OCI-LY1 (cell line): Measurements from ENCODE around the gene KIAA0232.

Experiments
- H2AFZ ChIP-seq: fragments of 200-600 bp; sonication (generic), shearing (Covaris generic); 2 replicates; pipeline ENCODE4 v1.6.0; 2014; ENCODE audit warnings: antibody characterized with exemption, mild to moderate bottlenecking, low read length
- H3F3A ChIP-seq: fragments of 200-600 bp; sonication (generic), shearing (Covaris generic); 2 replicates; pipeline ENCODE4 v1.6.0; 2014; ENCODE audit warnings: mild to moderate bottlenecking, antibody characterized with exemption, low read length, moderate library complexity; ENCODE audit not compliant: insufficient read depth
- H3K27ac ChIP-seq: fragments of 200-600 bp; sonication (generic); 2 replicates; pipeline ENCODE4 v1.5.1; 2014; ENCODE audit warnings: low read length, mixed run types, mild to moderate bottlenecking, low read depth; ENCODE audit not compliant: poor library complexity, severe bottlenecking
- H3K27me3 ChIP-seq: fragments of 200-600 bp; sonication (generic); 2 replicates; pipeline ENCODE4 v1.6.0; 2014; ENCODE audit warnings: antibody characterized with exemption, mild to moderate bottlenecking, low read length, moderate library complexity; ENCODE audit not compliant: insufficient read depth
- H3K36me3 ChIP-seq: fragments of 200-600 bp; sonication (generic); 2 replicates; pipeline ENCODE4 v1.6.1; 2014; ENCODE audit warnings: mild to moderate bottlenecking, antibody characterized with exemption, low read length, moderate library complexity, mixed read lengths; ENCODE audit not compliant: insufficient read depth
- H3K4me1 ChIP-seq: fragments of 200-600 bp; sonication (generic); 2 replicates; pipeline ENCODE4 v1.5.1; 2014; ENCODE audit warnings: mild to moderate bottlenecking, low read length, moderate library complexity; ENCODE audit not compliant: insufficient read depth, severe bottlenecking
- H3K4me2 ChIP-seq: fragments of 200-600 bp; sonication (generic), shearing (Covaris generic); 2 replicates; pipeline ENCODE4 v1.6.1; 2014; ENCODE audit warnings: low read length
- H3K4me3 ChIP-seq: fragments of 200-600 bp; sonication (generic); 2 replicates; pipeline ENCODE4 v1.5.1; 2014; ENCODE audit warnings: low read length, low read depth, mild to moderate bottlenecking, mixed read lengths; ENCODE audit not compliant: poor library complexity, severe bottlenecking
- H3K79me2 ChIP-seq: fragments of 200-600 bp; shearing (Covaris generic); 2 replicates; pipeline ENCODE4 v1.6.1; 2016; ENCODE audit warnings: mixed run types, low read length, mixed read lengths; ENCODE audit not compliant: insufficient read depth
- H3K9ac ChIP-seq: fragments of 200-600 bp; sonication (generic), shearing (Covaris generic); 2 replicates; pipeline ENCODE4 v1.6.1; 2014; ENCODE audit warnings: mild to moderate bottlenecking, low read length, mixed read lengths
- H3K9me2 ChIP-seq: fragments of 200-600 bp; sonication (generic), shearing (Covaris generic); 2 replicates; pipeline ENCODE4 v1.6.1; 2014; ENCODE audit warnings: low read depth, mild to moderate bottlenecking, low read length, mixed read lengths
- H3K9me3 ChIP-seq: fragments of 200-600 bp; shearing (Covaris generic); 2 replicates; pipeline ENCODE4 v1.6.1; 2014; ENCODE audit warnings: low read length, mixed read lengths
- H4K20me1 ChIP-seq: fragments of 200-600 bp; sonication (generic), shearing (Covaris generic); 2 replicates; pipeline ENCODE4 v1.6.0; 2016; ENCODE audit warnings: mild to moderate bottlenecking, low read length; ENCODE audit not compliant: insufficient read depth
- EZH2 ChIP-seq: fragments of 200-600 bp; sonication (generic), shearing (Covaris generic); IDR thresholded peaks from 2 replicates; pipeline ENCODE4 v1.8.0; 2017; ENCODE audit warnings: borderline replicate concordance, mixed run types, mild to moderate bottlenecking, antibody characterized with exemption, low read length, moderate library complexity, mixed read lengths
- TF ChIP-seq, protein P1 (sequence below): fragments of 200-600 bp; sonication (generic), shearing (Covaris generic); IDR thresholded peaks from 2 replicates; pipeline ENCODE4 v1.5.1; 2017; ENCODE audit warnings: mild to moderate bottlenecking, antibody characterized with exemption, low read length, moderate library complexity, mixed read lengths

Gene KIAA0232

DNA sequence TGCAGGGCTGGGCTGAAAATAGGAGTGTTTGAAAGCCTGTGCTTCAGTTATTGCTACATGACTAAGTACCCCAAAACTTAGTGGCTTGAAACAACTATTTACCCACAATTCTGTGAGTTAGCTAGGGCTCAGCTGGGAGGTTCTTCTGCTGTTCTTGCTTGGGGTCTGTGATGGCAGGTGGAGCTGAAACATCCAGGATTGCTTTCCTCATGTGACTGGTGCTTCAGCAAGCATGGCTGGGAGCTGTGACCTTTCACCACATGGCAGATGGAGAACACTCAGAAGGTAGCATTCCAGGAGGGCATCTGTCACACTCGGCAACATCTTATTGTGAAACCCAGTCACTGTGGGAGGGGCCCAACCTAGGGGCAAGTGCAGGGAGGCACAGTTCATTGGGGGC lies 70.1 kb downstream of the KIAA0232 start:
- no peaks in the 10 kb centered on the region for H3K79me2 ChIP-seq

DNA sequence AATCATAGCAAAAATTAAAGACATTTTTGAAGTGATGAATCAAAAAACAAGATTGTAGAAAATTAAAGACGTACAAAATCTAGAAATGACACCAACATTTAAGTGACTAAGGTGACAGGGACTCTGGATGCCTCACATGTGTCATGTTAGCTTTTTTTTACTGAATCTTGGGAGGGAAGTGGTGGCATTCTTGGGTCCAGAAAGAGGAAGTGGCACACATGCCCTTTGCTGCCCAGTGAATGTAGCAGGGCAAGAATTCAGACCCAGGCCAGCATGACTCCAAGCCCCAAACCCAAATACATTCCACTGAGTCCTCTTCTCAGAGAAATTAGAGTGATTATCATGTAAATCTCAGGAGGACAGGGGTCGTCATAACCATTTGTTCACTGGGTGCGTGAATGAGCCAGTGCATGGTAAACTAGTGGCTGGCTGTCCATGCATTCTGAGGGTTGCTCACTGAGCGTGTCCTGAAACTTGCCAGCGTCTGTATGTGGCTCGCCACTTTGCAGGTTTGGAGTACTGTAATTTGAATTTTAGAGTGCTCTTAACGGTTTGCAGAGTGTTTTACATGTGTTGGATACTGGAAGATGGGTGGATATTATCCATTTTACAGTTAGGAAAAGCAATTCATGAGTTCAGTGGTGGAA lies 71.7 kb downstream of the KIAA0232 start:
- Histone ChIP-seq H3K4me3 (no peak overlapping the region), H3K9me2 (no peaks in the 10 kb centered on the region), H3K4me2 (no peak overlapping the region), H3K79me2 (no peaks in the 10 kb centered on the region), H3K27me3 (no peaks in the 10 kb centered on the region), H3K9ac (no peak overlapping the region), H4K20me1 (no peaks in the 10 kb centered on the region), H3K36me3 (peaks cover 5% of the 10 kb centered on the region; the same call in 1 of the 2 replicates), H3K9me3 (no peaks in the 10 kb centered on the region), H3K27ac (no peak overlapping the region), H2AFZ (no peak overlapping the region), H3K4me1 (peaks cover 16% of the 10 kb centered on the region), H3F3A (no peaks in the 10 kb centered on the region)
- TF ChIP-seq, protein P1, sequence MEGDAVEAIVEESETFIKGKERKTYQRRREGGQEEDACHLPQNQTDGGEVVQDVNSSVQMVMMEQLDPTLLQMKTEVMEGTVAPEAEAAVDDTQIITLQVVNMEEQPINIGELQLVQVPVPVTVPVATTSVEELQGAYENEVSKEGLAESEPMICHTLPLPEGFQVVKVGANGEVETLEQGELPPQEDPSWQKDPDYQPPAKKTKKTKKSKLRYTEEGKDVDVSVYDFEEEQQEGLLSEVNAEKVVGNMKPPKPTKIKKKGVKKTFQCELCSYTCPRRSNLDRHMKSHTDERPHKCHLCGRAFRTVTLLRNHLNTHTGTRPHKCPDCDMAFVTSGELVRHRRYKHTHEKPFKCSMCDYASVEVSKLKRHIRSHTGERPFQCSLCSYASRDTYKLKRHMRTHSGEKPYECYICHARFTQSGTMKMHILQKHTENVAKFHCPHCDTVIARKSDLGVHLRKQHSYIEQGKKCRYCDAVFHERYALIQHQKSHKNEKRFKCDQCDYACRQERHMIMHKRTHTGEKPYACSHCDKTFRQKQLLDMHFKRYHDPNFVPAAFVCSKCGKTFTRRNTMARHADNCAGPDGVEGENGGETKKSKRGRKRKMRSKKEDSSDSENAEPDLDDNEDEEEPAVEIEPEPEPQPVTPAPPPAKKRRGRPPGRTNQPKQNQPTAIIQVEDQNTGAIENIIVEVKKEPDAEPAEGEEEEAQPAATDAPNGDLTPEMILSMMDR, result no peak
- no peak for TF ChIP-seq EZH2

More for the DNA sequence above, 70.1 kb downstream of the KIAA0232 start:
- no peak overlapping the region for H3K4me3 ChIP-seq
- H4K20me1 ChIP-seq, result no peaks in the 10 kb centered on the region
- no peaks in the 10 kb centered on the region for H3K9me2 ChIP-seq
- H3K9ac ChIP-seq, result no peak overlapping the region
- no peaks in the 10 kb centered on the region for H3F3A ChIP-seq
- no peaks in the 10 kb centered on the region for H3K27me3 ChIP-seq
- H3K4me2 ChIP-seq, result no peak overlapping the region
- TF ChIP-seq EZH2, result no peak
- TF ChIP-seq, protein P1, result no peak
- H3K27ac ChIP-seq, result no peak overlapping the region
- peaks cover 5% of the 10 kb centered on the region; the same call in 1 of the 2 replicates for H3K36me3 ChIP-seq
- peaks cover 16% of the 10 kb centered on the region for H3K4me1 ChIP-seq
- no peak overlapping the region for H2AFZ ChIP-seq
- no peaks in the 10 kb centered on the region for H3K9me3 ChIP-seq

DNA sequence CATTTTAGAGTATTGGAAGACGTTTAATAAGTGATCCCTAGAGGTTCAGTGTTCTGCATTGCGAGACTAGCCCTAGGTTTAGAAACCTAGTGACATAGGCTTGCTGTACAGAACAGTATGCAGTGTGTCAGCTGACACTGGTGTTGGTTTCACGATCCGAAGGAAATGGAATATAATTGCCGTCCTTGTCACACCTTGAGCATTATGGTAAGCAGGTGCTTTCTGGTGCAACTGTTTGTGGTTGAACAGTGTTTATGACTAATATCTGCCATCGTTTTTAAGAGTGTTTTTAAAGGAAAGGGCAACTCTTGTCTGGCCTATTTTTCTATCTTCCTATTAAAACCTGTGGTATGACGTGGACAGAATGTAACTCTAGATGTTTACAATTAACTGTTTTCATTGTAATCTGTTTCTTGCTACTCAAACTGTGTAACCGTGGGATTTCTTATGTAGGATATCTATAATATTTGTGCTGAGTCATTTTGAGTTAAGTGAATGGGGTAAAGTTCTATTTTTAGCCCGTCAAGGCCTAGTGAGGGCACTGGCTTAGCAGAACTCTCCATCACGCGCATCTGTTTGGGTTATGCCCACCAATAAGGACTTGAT lies 73.3 kb downstream of the KIAA0232 start:
- Histone ChIP-seq H3K27ac (no peak overlapping the region), H3K9ac (no peak overlapping the region), H3K4me2 (no peak overlapping the region), H3K4me1 (peaks cover 16% of the 10 kb centered on the region), H4K20me1 (no peaks in the 10 kb centered on the region), H3K27me3 (no peaks in the 10 kb centered on the region), H3K9me3 (no peaks in the 10 kb centered on the region), H3K79me2 (no peaks in the 10 kb centered on the region), H3K36me3 (peaks cover 6% of the 10 kb centered on the region), H3F3A (no peaks in the 10 kb centered on the region), H2AFZ (no peak overlapping the region), H3K9me2 (no peaks in the 10 kb centered on the region), H3K4me3 (no peak overlapping the region)
- TF ChIP-seq, protein P1, result no peak
- no peak for TF ChIP-seq EZH2
